Non-pigmented ciliary epithelial cell (primary cell): ENCODE results near the gene COA5.
A peak's percentile ranks its signal among the peaks of the same experiment; 100 is the strongest.
"Not testable (repeated sequence)": the region's sequence is repeated elsewhere in the genome, so short reads cannot be mapped to it uniquely, and the experiment has no call there.

Experiments
- DNase-seq: peaks from one replicate; pipeline ENCODE4 v3.0.0-alpha.2; 2010; ENCODE audit warnings: low read depth

The COA5 gene

DNA sequence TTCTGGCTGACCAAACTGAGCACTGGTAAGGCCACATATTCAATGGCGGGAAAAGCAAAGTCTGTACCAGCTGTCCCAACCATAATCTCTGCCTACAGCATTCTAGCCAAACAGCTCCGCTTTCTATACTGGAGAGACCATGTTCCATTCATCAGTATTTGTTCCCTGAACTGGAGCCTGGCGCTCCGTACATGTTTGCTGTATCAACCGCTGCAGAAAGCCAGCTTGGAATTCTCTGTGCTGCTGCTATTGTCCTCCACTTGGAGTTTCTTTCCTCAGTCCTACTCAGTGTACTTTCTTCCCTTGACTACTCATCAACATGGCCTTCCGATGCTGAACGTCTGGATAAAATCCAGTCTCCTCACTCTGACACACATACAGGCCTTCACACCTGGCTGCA lies 1.9 kb downstream of the COA5 start:
- DNase-seq, result no peak

- no peak for DNase-seq
Observed at GRCh38 chr2:98605076-98605475, 3.2 kb downstream of the COA5 start.

- no peak for DNase-seq
Observed at GRCh38 chr2:98604547-98604946, 3.8 kb downstream of the COA5 start.

GRCh38 chr2:98601532-98602132 lies 6.7 kb downstream of the COA5 start:
- no peak for DNase-seq

DNA sequence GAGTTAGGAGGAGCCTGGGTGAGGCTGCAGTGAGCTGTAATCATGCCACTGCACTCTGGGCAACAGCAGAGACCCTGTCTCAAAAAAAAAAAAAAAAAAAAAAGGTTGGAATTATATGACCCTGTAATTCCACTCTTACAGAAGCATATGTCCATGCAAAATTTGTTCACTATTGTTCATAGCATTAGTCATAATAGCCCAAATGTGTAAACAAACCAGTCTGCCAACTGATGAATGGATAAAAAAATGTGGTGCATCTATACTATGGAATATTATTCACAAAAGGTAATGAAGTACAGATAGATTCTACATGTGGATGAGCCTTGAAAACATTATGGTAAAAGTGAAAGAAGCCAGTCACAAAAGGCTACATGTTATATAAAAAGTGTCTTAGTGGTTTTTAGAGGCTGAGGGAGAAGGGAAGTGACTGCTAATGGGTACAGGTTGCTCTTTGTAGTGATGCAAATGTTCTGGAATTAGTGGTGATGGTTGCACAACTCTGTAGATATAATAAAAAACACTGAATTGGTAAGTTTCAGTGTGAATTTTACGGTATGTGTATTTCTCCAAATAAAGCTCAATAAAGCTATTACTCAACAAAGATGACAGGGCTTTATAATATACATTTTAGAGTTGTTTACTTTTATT lies 9.4 kb downstream of the COA5 start:
- DNase-seq, result peak; percentile 24

DNA sequence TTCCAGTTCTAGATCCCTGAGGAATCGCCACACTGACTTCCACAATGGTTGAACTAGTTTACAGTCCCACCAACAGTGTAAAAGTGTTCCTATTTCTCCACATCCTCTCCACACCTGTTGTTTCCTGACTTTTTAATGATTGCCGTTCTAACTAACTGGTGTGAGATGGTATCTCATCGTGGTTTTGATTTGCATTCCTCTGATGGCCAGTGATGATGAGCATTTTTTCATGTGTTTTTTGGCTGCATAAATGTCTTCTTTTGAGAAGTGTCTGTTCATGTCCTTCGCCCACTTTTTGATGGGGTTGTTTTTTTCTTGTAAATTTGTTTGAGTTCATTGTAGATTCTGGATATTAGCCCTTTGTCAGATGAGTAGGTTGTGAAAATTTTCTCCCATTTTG lies 13.6 kb downstream of the COA5 start:
- not testable (repeated sequence) for DNase-seq

- DNase-seq, result no peak
Observed at GRCh38 chr2:98592565-98592964, 15.7 kb downstream of the COA5 start.

DNA sequence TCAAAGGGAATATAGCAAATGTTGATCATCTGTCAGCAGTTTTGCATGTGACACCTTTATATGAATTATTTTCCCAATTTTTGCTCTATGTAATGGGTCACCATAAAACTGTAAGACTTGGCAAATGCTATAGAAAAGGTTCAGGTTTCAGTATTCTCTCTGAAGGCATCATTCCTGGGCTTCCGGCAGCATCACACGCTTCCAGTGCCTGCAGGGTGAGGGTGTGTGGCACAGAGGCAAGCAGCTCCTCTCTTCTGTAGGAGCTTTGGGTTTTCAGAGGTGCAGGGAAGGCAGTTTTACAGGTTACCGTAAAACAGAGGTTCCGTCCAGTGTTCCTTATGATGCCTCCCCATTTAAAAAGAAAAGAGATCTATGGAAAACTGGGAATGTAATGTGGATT lies 18.8 kb downstream of the COA5 start:
- no peak for DNase-seq

DNA sequence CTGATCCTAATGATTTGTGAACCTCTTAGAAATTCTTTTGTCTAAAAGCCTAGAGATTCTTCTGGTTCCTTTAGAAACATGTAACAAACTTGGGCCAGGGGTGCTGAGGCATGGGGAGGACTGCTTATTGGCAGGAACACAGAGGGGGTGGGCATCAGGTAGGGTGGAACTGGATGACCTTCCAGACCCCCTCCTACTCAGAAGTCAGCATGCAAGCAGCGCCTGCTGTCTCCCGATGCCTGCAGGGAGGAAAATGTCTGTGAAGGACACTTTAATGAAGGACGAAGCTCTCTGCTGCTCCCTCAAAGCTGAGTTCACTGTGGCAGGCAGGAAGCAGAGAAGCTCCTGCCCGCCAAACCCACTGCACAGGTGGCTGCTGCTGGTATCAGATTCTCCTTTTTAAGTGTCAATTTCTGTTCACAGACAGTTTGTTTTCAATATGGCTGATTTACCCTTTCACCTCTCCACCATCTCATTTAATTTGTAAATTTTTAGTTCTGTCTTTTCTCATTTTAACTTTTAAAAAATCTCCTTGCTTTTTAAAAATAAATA lies 19.4 kb downstream of the COA5 start:
- no peak for DNase-seq

DNA sequence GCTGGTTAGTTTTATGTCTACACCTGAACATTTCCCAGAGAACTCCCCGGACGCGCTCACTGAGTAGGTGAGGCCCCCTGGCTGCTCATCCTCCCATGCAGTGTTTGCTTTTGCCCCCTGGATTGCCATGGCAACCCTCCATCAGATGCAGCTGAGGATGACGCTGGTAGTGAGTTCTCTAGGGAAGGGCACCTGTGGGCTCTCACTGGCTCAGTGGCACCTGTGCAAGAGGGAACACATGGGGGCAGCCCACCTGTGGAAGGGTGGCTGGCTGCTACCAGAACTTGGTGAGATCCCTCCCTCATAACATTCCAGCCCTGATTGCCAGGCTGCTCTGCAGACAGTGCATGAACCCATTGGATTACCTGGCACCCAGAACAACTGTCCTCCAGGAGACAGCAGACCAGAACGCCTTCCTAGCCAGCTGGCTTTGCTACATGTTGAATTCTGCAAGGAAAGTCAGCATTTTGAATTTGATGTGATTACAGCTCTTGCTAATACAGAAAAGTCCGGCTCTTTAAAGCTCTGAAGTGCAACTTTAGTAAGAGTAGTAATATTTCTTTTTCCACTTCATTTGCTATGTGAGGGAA lies 21.7 kb downstream of the COA5 start:
- no peak for DNase-seq

DNA sequence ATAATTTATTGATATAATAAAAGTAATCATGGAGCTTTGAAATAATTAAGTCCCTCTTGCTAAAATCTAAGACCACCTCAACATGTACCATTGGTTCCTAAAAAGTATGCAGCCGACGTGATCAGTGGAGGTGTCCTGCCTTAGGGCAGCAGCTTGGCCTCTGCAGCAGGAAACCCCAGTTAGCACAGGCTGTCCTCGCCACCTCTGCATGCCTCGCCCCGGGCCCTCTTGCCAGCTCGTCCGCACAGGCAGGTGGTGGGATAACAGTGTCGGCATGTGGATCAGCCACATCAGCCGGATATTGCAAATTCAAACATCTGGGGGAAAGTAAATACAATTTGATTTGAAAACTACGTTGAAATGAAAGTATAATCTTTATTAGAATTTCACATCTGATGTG lies 22.9 kb downstream of the COA5 start:
- DNase-seq, result no peak

- no peak for DNase-seq
Observed at GRCh38 chr2:98583816-98584618, 24.3 kb downstream of the COA5 start.

DNA sequence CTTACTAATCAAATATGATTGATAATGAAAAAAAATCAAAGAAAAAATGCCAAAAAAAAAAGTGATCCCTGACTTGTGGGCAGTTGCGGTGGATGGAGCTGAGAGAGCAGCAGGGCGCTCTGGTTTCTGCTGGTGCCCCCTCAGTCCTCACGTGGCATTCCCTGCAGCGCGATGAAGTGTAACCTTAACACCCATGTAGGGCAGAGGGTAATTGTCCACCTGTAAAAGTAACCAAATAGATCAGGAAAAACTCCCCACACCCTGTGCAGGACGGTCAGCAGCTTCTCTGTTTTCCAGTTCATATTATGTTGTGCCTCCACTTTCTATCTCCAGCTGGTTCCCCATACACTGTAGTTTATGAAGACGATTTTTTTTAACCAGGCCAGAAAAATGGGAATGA lies 25.0 kb downstream of the COA5 start:
- DNase-seq, result no peak

DNA sequence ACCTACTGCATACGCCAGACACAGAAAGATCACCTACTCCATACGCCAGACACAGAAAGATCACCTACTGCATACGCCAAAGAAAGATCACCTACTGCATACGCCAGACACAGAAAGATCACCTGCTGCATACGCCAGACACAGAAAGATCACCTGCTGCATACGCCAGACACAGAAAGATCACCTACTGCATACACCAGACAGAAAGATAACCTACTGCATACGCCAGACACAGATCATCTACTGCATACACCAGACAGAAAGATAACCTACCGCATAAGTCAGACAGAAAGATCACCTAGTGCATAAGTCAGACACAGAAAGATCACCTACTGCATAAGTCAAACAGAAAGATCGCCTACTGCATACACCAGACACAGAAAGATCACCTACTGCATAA lies 25.8 kb downstream of the COA5 start:
- no peak for DNase-seq

GRCh38 chr2:98580656-98581284 lies 27.5 kb downstream of the COA5 start:
- DNase-seq, result no peak

DNA sequence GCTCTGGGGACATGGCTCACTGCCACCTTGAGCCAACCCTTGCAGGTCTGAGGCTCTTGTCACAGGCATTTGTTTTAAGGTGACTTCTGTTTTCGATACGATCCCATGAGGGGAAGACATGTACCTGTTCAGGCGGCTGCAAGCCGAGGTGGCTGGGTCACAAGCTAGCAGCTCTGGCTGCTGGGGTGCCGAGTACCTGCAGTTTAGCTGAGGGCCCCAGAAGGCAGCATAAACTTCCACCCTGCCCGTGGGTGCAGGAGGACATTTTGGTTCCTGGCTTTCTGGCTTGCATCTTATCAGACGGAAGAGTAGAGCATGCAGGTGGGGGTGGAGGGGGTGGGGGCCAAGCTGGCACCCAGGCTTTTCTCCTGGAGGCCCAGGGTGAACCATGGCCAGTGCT lies 28.4 kb downstream of the COA5 start:
- no peak for DNase-seq

GRCh38 chr2:98578231-98578630 lies 30.1 kb downstream of the COA5 start:
- no peak for DNase-seq

DNA sequence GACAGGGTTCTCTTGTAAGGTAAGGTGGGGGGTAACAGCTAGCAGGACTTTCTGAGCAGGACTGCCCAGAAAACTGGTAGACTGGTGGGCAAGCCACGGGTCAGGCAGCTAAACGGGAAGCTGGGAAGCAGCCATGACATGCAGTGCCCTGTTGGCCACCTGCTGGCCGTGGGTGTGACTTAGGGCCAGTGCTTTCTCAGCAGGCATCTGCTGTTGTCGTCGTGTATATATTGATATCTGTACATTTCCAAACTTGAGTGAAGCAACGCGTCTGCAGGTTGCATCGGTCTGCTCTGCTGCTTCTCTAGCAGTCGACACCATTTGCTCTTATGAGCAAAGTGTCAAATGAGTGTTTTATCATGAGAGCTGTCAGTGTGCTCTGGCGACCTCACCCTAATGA lies 31.0 kb downstream of the COA5 start:
- no peak for DNase-seq

DNA sequence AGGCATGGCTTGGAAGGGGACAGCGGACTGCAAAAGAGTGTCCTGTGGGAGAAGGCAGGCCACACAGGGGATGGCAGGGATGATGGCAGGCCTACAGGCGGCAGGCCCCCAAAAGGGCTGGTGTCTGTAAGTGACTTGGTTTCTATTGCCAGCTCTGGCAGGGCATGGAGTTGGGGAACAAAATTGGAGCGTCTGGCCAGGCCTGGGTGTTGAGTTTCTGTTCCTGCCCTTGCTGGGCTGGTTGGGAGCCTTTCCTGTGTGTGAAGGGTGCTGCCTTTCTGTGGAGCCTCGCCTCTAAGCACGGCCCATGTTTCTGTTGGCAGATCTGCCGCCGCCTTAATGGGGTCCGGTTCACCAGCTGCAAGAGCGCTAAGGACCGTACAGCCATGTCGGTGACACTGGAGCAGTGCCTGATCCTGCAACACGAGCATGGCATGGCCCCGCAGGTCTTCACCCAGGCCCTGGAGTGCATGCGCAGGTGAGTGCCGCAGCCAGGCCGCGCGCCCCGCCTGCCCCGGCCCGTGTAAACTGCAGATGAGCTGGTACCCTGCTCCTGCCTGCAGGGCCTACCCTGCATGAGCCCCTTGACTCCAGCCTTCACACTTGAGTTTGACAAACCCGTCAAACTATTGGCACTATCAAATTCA lies 31.5 kb downstream of the COA5 start:
- no peak for DNase-seq

DNA sequence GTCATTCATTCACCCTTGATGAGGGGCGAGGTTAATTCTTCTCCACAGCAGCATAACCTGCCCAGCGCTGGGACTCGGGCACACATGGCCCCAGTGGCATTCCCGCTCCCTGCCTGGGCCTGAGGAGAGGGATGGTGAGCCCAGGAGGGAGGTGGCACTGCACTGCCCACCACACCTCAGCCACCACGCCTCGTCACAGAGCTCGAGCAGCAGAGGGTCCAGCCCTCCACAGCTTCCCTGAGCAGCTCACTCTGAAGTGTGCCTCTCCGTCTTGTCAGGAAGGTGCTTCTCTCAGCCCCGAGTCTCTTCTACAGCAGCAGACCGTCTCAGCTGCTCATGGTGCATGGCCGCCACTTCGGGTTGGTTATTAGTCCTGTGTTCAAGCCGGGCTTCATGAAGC lies 34.9 kb downstream of the COA5 start:
- DNase-seq, result no peak

GRCh38 chr2:98572676-98573075 lies 35.6 kb downstream of the COA5 start:
- no peak for DNase-seq

DNA sequence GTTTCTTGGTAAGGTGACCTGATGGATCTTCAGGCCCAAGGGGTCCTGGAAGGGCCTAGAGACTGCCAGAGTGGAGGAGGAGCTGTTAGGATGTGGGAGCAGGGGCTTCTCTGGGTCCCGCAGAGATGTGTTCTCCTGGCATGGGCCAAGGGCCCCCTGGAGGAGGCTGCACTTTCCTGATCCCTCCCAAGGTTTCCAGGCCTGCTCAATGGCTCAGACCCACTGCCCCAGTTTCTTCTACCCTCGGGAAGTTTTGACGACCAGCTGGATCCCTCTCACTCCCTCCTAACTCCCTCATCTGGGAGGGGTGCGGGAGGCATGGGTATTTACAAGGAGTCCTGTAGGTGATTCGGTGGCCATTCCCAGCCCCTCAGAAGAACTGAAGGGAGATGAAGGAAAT lies 36.1 kb downstream of the COA5 start:
- no peak for DNase-seq
